HG03139 (cell line): ENCODE data around the gene PTPN23.

Experiments used
- ATAC-seq: cut with Tn5 transposase; IDR thresholded peaks from one replicate; pipeline ENCODE4 v1.9.1; 2021; ENCODE audit not compliant: unreplicated experiment

PTPN23 gene

GRCh38 chr3:47419083-47420043, 38.5 kb downstream of the PTPN23 start:
- ATAC-seq = no peak

- ATAC-seq = no peak
Observed at GRCh38 chr3:47420044-47420430, 39.2 kb downstream of the PTPN23 start.

GRCh38 chr3:47420511-47421484, 40.0 kb downstream of the PTPN23 start:
- ATAC-seq = peak; percentile 76

GRCh38 chr3:47421741-47422649, 41.2 kb downstream of the PTPN23 start:
- ATAC-seq = no peak

GRCh38 chr3:47422743-47423142, 41.9 kb downstream of the PTPN23 start:
- no peak for ATAC-seq

GRCh38 chr3:47423548-47424145, 42.8 kb downstream of the PTPN23 start:
- ATAC-seq = no peak

- no peak for ATAC-seq
Observed at GRCh38 chr3:47424434-47425382, 43.9 kb downstream of the PTPN23 start.

GRCh38 chr3:47425383-47425778, 44.6 kb downstream of the PTPN23 start:
- ATAC-seq = no peak

- no peak for ATAC-seq
Observed at GRCh38 chr3:47425959-47426358, 45.1 kb downstream of the PTPN23 start.

GRCh38 chr3:47427866-47428265, 47.0 kb downstream of the PTPN23 start:
- ATAC-seq = no peak

- ATAC-seq = no peak
Observed at GRCh38 chr3:47428662-47429061, 47.8 kb downstream of the PTPN23 start.

- ATAC-seq = no peak
Observed at GRCh38 chr3:47429476-47430270, 48.9 kb downstream of the PTPN23 start.

- ATAC-seq = no peak
Observed at GRCh38 chr3:47430606-47431005, 49.8 kb downstream of the PTPN23 start.

GRCh38 chr3:47431225-47431624, 50.4 kb downstream of the PTPN23 start:
- no peak for ATAC-seq

- no peak for ATAC-seq
Observed at GRCh38 chr3:47432673-47433072, 51.9 kb downstream of the PTPN23 start.

GRCh38 chr3:47433796-47434195, 53.0 kb downstream of the PTPN23 start:
- no peak for ATAC-seq

- ATAC-seq = no peak
Observed at GRCh38 chr3:47434849-47435248, 54.0 kb downstream of the PTPN23 start.

- no peak for ATAC-seq
Observed at GRCh38 chr3:47436180-47436579, 55.4 kb downstream of the PTPN23 start.
